Measurements from ENCODE around the gene TEC. TPM values are rescaled to one million over a fixed set of nuclear protein-coding genes. Genes with fewer than 3 reads are reported as not detected.

The TEC gene
- total RNA-seq, 1 donor from 2014 or later = 0.21 TPM

DNA sequence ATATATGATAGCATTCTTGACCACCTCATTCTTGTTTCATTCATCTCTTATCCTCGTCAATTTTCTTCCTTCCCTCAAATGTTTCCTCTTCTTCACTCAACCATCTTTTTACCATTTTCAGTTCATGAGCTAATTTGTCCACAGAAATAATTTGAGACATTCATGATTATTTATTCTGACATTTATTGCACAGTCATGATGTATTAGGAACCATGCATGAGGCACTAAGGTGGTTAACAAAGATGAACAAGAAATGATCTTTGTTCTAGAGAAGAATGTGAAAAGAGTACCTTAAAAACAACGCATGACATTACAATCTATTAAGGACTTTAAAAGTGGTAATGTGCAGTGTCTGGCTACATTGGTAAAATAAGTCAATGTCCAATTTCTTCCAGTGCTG, 27.9 kb downstream of the TEC start:
- Mint-ChIP-seq H3K4me3 (no peak overlapping the region), H3K27ac (ENCODE audit: unreplicated experiment) (no peak overlapping the region), H3K4me1 (no peaks in the 10 kb centered on the region), H3K27me3 (ENCODE audit: low read depth) (no peaks in the 10 kb centered on the region), H3K36me3 (ENCODE audit: low read depth) (no peaks in the 10 kb centered on the region), H3K9me3 (no peaks in the 10 kb centered on the region)
- no peak for DNase-seq (ENCODE audit: low read depth, low spot score)
- TF ChIP-seq, protein P1, sequence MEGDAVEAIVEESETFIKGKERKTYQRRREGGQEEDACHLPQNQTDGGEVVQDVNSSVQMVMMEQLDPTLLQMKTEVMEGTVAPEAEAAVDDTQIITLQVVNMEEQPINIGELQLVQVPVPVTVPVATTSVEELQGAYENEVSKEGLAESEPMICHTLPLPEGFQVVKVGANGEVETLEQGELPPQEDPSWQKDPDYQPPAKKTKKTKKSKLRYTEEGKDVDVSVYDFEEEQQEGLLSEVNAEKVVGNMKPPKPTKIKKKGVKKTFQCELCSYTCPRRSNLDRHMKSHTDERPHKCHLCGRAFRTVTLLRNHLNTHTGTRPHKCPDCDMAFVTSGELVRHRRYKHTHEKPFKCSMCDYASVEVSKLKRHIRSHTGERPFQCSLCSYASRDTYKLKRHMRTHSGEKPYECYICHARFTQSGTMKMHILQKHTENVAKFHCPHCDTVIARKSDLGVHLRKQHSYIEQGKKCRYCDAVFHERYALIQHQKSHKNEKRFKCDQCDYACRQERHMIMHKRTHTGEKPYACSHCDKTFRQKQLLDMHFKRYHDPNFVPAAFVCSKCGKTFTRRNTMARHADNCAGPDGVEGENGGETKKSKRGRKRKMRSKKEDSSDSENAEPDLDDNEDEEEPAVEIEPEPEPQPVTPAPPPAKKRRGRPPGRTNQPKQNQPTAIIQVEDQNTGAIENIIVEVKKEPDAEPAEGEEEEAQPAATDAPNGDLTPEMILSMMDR (conservative IDR thresholded peaks at IDR 0.05) = no peak

DNA sequence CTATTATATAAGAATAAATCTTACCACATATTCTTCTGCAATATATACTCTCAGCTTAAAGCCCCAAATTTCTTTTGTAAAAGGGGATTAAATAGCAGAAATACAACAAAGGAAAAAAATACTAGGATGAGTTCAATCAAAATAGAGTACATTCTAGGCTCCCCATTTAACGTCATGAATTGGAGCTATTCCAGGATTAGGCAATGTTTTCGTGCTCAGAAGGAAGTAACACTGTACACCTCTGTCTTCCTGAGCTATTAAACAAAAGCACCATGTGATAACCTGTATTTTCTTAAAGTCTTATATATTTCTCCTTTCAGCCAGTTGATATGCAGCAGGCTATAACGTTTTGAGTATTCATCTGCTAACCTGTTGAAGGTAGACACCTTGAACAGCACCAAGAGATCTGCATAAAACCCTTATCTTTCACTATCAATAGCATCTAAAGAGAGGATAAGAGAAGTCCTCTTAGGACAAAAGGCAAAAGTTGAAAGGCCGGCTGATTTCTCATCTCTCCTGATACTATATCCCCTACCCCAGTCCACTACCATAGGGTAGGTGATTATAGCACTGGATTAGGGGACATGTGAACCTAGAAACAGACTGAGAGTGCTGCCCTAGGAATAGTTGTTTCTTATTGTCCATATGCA, 31.5 kb downstream of the TEC start:
- TF ChIP-seq, protein P1 (conservative IDR thresholded peaks at IDR 0.05) = no peak
- DNase-seq (ENCODE audit: low read depth, low spot score) = no peak
- H3K27ac Mint-ChIP-seq (ENCODE audit: unreplicated experiment) = no peak overlapping the region
- H3K9me3 Mint-ChIP-seq = no peaks in the 10 kb centered on the region
- H3K4me3 Mint-ChIP-seq = no peak overlapping the region
- H3K27me3 Mint-ChIP-seq (ENCODE audit: low read depth) = no peaks in the 10 kb centered on the region
- no peaks in the 10 kb centered on the region for H3K36me3 Mint-ChIP-seq (ENCODE audit: low read depth)
- no peaks in the 10 kb centered on the region for H3K4me1 Mint-ChIP-seq

DNA sequence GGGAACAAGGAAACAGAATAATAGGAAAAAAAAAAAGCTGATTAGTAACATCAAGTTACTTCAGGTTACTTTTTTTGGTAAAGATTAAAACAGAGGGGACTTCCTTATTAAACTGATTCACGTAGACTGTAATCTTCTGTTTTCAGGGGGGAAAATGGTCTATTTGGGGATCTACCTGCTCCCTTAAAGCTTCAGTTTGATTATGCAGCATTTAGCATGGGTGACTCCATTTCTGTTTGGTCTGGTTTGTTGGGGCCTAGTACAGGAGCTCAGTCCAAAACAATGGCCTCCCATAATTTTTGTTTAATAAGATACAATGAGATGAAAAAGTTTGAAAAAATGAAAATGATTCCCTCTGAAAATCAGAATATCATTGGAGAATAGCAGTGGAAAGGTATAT, 34.6 kb downstream of the TEC start:
- H3K27me3 Mint-ChIP-seq (ENCODE audit: low read depth) = no peaks in the 10 kb centered on the region

DNA sequence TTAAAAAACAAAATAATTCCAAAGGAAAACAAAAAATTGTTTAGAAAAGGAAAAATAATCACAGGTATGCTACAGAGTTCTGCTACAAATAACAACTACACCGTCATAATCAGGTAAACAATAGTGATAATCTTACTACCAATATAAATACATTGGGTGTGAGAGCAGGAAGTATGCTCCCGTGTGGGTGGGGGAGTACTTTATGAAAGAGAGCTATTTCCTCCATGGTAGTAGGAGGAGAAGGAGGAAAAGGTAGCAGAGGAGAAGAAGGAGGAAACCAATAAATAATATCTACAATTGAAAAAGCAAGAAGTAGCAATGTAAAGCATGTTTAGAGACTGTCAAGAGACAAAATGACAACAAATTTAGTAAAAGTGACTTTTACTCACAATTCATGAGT, 35.1 kb downstream of the TEC start:
- no peak overlapping the region for H3K4me3 Mint-ChIP-seq
- H3K4me1 Mint-ChIP-seq = no peaks in the 10 kb centered on the region
- DNase-seq (ENCODE audit: low read depth, low spot score) = no peak
- H3K27ac Mint-ChIP-seq (ENCODE audit: unreplicated experiment) = no peak overlapping the region
- TF ChIP-seq, protein P1 (conservative IDR thresholded peaks at IDR 0.05) = no peak
- no peaks in the 10 kb centered on the region for H3K36me3 Mint-ChIP-seq (ENCODE audit: low read depth)
- H3K27me3 Mint-ChIP-seq (ENCODE audit: low read depth) = no peaks in the 10 kb centered on the region
- no peaks in the 10 kb centered on the region for H3K9me3 Mint-ChIP-seq

More for the DNA sequence above, 34.6 kb downstream of the TEC start:
- no peaks in the 10 kb centered on the region for H3K4me1 Mint-ChIP-seq
- H3K27ac Mint-ChIP-seq (ENCODE audit: unreplicated experiment) = no peak overlapping the region
- no peak overlapping the region for H3K4me3 Mint-ChIP-seq
- DNase-seq (ENCODE audit: low read depth, low spot score) = no peak
- TF ChIP-seq, protein P1 (conservative IDR thresholded peaks at IDR 0.05) = no peak
- H3K9me3 Mint-ChIP-seq = no peaks in the 10 kb centered on the region
- H3K36me3 Mint-ChIP-seq (ENCODE audit: low read depth) = no peaks in the 10 kb centered on the region

DNA sequence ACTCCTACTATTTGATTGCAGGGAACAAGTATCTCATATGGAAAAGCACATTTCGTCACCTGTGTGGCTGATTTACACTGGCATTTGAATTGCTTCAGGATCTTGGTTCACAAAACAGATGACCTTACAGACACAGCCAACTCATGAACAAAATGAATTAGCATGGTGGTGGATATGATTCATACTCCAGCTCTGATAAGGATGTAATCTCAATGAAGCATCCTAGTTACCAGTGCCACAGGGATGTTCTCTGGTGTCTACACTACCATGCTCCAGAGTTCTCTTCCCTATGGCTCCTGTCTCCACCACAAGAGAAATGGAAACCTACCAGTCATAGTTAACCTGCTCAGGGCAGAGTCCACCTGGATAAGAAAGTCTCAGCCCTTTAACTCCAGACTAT, 40.7 kb downstream of the TEC start:
- H3K27me3 Mint-ChIP-seq (ENCODE audit: low read depth) = no peaks in the 10 kb centered on the region
- no peak for DNase-seq (ENCODE audit: low read depth, low spot score)
- H3K9me3 Mint-ChIP-seq = no peaks in the 10 kb centered on the region
- no peak overlapping the region for H3K4me3 Mint-ChIP-seq
- no peaks in the 10 kb centered on the region for H3K36me3 Mint-ChIP-seq (ENCODE audit: low read depth)
- H3K4me1 Mint-ChIP-seq = no peaks in the 10 kb centered on the region
- H3K27ac Mint-ChIP-seq (ENCODE audit: unreplicated experiment) = no peak overlapping the region
- TF ChIP-seq, protein P1 (conservative IDR thresholded peaks at IDR 0.05) = no peak

All from neural crest cell (in vitro differentiated cells).